Prostate gland (tissue), 2 donors: ENCODE measurements around the gene IPP.

Experiments
- CTCF ChIP-seq, 4 experiments: fragments of 200-600 bp in 2 of 4; fragments of 450-650 bp in 2 of 4; sonication (generic) in 2 of 4; IDR thresholded peaks; 1 replicate in 3 of 4; 2 replicates in 1 of 4; pipeline ENCODE4 v1.5.1; 2016 to 2019; ENCODE audit warnings: antibody characterized with exemption in 4 of 4, mild to moderate bottlenecking in 2 of 4, moderate library complexity in 2 of 4
- POLR2A ChIP-seq: fragments of 450-650 bp; IDR thresholded peaks from one replicate; pipeline ENCODE4 v1.6.1; 2016; ENCODE audit warnings: antibody characterized with exemption, mild to moderate bottlenecking
- POLR2AphosphoS5 ChIP-seq: sonication (generic); formaldehyde crosslinking; IDR thresholded peaks from one replicate; pipeline ENCODE4 v1.6.1; 2017; ENCODE audit warnings: antibody characterized with exemption

GRCh38 chr1:45686288-45687013 is 64.0 kb downstream of the IPP start, which contains the start of gene GPBP1L1:
- TF ChIP-seq CTCF (IDR thresholded peaks at IDR 0.05) (peak in 1 of 4 experiments; percentile 29), POLR2A (peak; percentile 86), POLR2AphosphoS5 (peak; percentile 86)
